Ovary (tissue), 9 donors: ENCODE results near the gene PAFAH1B1. TPM values are rescaled to one million over a fixed set of nuclear protein-coding genes. Genes with fewer than 3 reads are reported as not detected.

ENCODE experiments used
- DNase-seq, 5 donors: peaks; one replicate each; pipeline ENCODE4 v3.0.0-alpha.2; 2019 to 2020
- H3K27ac ChIP-seq, 2 donors: fragments of 200-600 bp; one replicate each; pipeline versions ENCODE4 v1.5.1 to v1.8.0; 2019 to 2022
- H3K27me3 ChIP-seq: fragments of 200-600 bp; one replicate; pipeline ENCODE4 v1.8.0; 2022
- H3K36me3 ChIP-seq: fragments of 200-600 bp; sonication (generic); one replicate; pipeline ENCODE4 v1.5.1; 2019
- H3K4me1 ChIP-seq: one replicate; pipeline ENCODE4 v1.8.1; 2013; ENCODE audit warnings: mild to moderate bottlenecking, moderate library complexity; ENCODE audit not compliant: insufficient read depth
- H3K4me3 ChIP-seq: fragments of 200-600 bp; sonication (generic); one replicate; pipeline ENCODE4 v1.5.1; 2017
- H3K9me3 ChIP-seq, 2 donors: fragments of 200-600 bp in 1 of 2; sonication (generic) in 1 of 2; one replicate each; pipeline versions ENCODE4 v1.5.1 to v1.8.1; 2013 to 2019; ENCODE audit warnings: mild to moderate bottlenecking in 1 of 2, moderate library complexity in 1 of 2
- EP300 ChIP-seq: sonication (generic); formaldehyde crosslinking; IDR thresholded peaks from one replicate; pipeline ENCODE4 v1.6.1; 2017; ENCODE audit warnings: antibody characterized with exemption
- POLR2A ChIP-seq: fragments of 450-650 bp; IDR thresholded peaks from one replicate; pipeline ENCODE4 v1.6.1; 2017; ENCODE audit warnings: antibody characterized with exemption, mild to moderate bottlenecking, moderate library complexity
- WGBS, 3 donors: extraction: QIAGEN DNeasy Blood & Tissue Kit in 1 of 3; methylation state at CpG; one replicate each; pipeline versions ENCODE4 v1.1.5 to v1.1.7; 2013 to 2017; 5-methylcytosine and 5-hydroxymethylcytosine counted together
- intact Hi-C, 4 donors: fragments of 100-400 bp; cut with DNase I; formaldehyde crosslinking; loops; one replicate each; pipeline versions ENCODE4 v1.11.0 to v1.15.1; 2022 to 2023
- polyA plus RNA-seq, 2 donors: library from polyadenylated mRNA; stranded (reverse); fragments of 200-250 nt in 1 of 2; fragments of 350-450 nt in 1 of 2; fragmentation: Illumina TruSeq in 1 of 2; extraction: RNeasy Lipid Tissue Mini Kit (QIAGEN cat#74804) in 1 of 2; gene quantifications; one replicate each; pipeline ENCODE4 v1.2.3, GENCODE V29; 2013 to 2014
- total RNA-seq, 7 donors: library from RNA; depleted of rRNA in 2 of 7; stranded (reverse); fragments of >200 nt in 2 of 7; fragmentation: NEBNext Ultra II Directional in 3 of 7; extraction: Animal tissue kit (Norgen Biotek cat#: 25700) in 3 of 7; gene quantifications; one replicate each; pipeline versions ENCODE4 v1.1.0 to v1.2.4, GENCODE V29; 2016 to 2023
- TF ChIP-seq, protein P1 (sequence below), 3 donors: fragments of 450-650 bp in 2 of 3; fragments of 200-600 bp in 1 of 3; IDR thresholded peaks; one replicate each; pipeline versions ENCODE4 v1.5.1 to v1.8.0; 2016 to 2022; ENCODE audit warnings: antibody characterized with exemption in 3 of 3, mild to moderate bottlenecking in 1 of 3
- donor health status: DM: no; HTN: no; CAD: no; lungs with moderate emphysema.
- donor health status: DM: no; HTN: no; CAD: no.
- donor health status: Bipolar disorder and iron deficiency.
- donor health status: DM: yes; HTN: yes; CAD: no.
- donor health status: DM: no; HTN: no; CAD: no.
- donor health status: DM: yes; HTN: yes; CAD: no.

PAFAH1B1 gene
- total and polyA plus RNA-seq, 9 donors: 36.5 to 125 (median 99.0) TPM

DNA sequence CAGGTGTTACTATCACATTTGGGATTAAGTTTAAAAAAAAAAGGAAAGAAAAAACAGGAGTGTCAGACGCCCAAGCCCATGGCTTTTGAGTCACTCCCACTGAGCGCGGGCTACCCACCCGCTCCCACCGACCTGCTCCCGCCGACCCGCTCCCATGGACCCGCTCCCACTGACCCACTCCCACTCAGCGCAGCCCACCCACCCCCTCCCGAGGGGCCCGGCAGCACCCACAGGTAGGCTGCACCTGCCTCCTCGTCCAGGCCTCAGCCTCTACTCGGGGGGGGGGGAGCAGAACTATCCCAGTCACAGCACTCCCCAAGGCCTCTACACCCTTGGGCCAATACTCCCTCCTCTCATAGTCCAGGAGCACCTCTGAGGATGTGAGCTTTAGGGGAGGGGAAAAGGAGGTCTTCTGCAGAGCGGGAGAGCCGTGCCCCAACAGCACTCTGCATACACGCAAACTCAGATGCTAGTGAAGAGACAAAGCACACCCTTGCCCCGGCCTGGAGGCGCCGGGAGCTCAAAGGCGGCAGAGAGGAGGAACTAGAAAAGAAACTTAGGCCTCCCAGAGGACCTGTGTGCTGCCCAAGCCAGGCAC lies 115.2 kb downstream of the PAFAH1B1 start:
- DNase-seq: peak in 2 of 5 donors; percentile 40 to 45
- intact Hi-C loops: loop anchor here in 1 of 4 donors (10.0 kb wide), 1 partner anchor 114 kb away; the partner anchor contains the start of gene PAFAH1B1
- Histone ChIP-seq H3K4me3 (no peak overlapping the region), H3K27ac (peak overlapping the region; percentile 29 to 33), H3K36me3 (no peaks in the 10 kb centered on the region), H3K4me1 (peaks cover 23% of the 10 kb centered on the region), H3K9me3 (no peaks in the 10 kb centered on the region), H3K27me3 (no peaks in the 10 kb centered on the region)
- TF ChIP-seq POLR2A: no peak
- no peak for TF ChIP-seq EP300
- TF ChIP-seq, protein P1, sequence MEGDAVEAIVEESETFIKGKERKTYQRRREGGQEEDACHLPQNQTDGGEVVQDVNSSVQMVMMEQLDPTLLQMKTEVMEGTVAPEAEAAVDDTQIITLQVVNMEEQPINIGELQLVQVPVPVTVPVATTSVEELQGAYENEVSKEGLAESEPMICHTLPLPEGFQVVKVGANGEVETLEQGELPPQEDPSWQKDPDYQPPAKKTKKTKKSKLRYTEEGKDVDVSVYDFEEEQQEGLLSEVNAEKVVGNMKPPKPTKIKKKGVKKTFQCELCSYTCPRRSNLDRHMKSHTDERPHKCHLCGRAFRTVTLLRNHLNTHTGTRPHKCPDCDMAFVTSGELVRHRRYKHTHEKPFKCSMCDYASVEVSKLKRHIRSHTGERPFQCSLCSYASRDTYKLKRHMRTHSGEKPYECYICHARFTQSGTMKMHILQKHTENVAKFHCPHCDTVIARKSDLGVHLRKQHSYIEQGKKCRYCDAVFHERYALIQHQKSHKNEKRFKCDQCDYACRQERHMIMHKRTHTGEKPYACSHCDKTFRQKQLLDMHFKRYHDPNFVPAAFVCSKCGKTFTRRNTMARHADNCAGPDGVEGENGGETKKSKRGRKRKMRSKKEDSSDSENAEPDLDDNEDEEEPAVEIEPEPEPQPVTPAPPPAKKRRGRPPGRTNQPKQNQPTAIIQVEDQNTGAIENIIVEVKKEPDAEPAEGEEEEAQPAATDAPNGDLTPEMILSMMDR (IDR thresholded peaks at IDR 0.05): no peak
- WGBS, 3 donors: 69 to 78% (median 71%) methylated on average over 21 of the region's 21 CpGs

DNA sequence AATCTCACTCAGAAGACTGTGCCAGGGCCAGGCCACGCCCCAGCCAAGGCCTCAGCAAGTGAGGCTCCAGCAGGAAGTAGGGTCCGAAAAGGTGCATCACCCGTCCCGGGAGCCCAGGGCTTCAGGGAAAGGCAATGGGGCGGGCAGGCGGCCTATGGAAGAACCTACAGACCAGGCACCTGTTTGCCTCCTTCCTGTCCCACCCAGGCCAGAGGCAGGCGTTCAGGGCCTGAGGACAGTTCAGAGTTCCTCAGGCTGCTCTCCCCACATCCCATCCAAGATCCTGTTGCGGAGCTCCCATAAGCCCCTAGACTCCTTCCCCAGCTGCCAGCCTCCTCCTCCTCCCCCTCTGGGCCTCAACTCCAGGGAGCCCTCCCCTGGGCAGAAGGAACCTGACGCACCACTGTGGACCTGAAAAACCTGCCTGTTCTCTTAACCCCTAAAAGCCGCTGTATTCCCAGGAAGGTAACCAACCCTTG lies 115.8 kb downstream of the PAFAH1B1 start:
- TF ChIP-seq EP300 (no peak), POLR2A (no peak)
- TF ChIP-seq, protein P1 (IDR thresholded peaks at IDR 0.05): no peak
- no peaks in the 10 kb centered on the region for H3K27me3 ChIP-seq
- H3K27ac ChIP-seq: no peak overlapping the region
- H3K9me3 ChIP-seq: no peaks in the 10 kb centered on the region
- intact Hi-C loops: loop anchor here in 1 of 4 donors (10.0 kb wide), 1 partner anchor 114 kb away; the partner anchor contains the start of gene PAFAH1B1
- no peaks in the 10 kb centered on the region for H3K36me3 ChIP-seq
- peak in 2 of 5 donors; percentile 35 to 52 for DNase-seq
- WGBS, 3 donors: 52 to 54% (median 54%) methylated on average over 7 to 10 of the region's 10 CpGs
- H3K4me3 ChIP-seq: no peak overlapping the region
- H3K4me1 ChIP-seq: peaks cover 23% of the 10 kb centered on the region

DNA sequence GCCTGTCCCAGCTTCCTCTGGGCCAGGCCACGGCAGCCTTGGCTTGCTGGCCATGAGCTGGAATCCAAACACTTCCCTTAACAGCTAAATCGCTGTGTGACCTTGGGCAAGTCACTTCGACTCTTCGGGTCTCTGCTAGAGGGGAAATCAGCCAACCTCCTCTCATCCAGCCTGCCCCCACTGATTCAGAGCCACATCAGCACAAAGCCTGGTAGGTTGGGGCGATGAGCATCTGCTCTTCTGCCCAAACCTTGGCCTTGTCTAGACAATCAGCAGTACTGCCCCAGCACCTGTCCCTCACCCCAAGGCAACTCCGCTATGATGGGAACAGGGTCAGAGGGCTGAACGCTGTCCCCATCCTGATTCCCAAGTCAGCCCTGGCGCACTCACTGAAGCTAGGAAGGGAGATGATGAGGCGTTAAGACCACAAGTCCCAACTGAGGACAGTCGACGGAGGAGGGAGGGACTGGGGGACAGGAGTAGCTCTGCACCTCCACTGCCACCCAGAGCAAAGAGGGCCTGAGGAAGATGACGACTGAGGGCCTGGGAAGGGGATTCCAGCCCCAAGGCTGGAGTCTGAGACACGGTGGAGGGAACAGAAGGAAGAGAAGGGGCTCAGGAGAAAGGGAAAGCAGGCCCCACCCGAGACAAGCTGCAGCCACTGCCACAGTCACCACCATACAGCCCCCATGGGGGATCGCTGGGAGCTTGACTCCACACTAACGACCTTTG lies 116.8 kb downstream of the PAFAH1B1 start:
- Histone ChIP-seq H3K4me1 (peaks cover 23% of the 10 kb centered on the region), H3K4me3 (peak overlapping the region; percentile 65), H3K27me3 (no peaks in the 10 kb centered on the region), H3K36me3 (no peaks in the 10 kb centered on the region), H3K9me3 (no peaks in the 10 kb centered on the region), H3K27ac (peak overlapping the region in 1 of 2 donors; percentile 42)
- no peak for DNase-seq
- no peak for TF ChIP-seq EP300
- no peak for TF ChIP-seq POLR2A
- TF ChIP-seq, protein P1 (IDR thresholded peaks at IDR 0.05): no peak
- intact Hi-C loops: no loop called here
- WGBS, 3 donors: 24 to 39% (median 28%) methylated on average over 16 of the region's 16 CpGs

DNA sequence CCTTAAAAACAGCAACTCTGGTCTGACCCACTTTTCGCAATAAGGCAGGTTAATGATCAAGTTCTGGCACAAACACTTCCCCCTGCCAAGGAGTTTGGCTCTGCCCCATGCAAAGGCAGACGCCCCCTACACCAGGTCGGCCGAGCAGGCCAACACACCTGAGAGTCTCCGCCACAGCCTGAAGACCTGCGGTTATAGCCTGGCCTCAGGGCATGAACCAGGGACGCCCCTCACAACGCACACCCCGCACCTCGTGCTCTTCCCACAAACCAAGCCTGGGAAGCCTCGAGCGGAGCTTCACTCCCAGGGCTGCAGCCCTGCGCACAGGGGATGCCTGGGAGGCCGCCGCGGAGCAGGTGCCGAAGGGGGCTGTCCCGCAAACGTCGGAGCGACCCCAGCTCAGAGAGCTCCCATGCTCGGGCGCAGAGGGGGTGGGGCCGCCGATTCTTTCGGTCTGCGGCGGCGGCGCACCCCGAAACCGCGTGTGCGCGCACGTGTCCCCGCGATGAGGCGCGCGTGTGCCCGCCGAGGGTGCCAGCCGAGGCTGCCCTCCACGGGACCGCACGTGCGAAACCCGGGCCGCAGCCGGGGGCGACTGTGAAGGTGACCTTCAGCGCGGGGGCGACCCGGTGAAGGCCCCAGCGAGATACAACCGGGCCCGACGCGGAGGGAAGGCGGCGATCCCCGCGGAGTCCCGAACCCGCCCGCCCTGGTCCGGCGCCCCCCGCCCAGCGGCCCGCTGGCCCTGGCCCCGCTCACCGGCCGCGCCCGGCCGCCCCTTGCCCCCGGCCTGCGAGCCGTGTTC lies 117.6 kb downstream of the PAFAH1B1 start:
- TF ChIP-seq POLR2A (no peak), EP300 (no peak)
- Histone ChIP-seq H3K4me3 (peak overlapping the region; percentile 65), H3K36me3 (no peaks in the 10 kb centered on the region), H3K27me3 (no peaks in the 10 kb centered on the region), H3K4me1 (peaks cover 23% of the 10 kb centered on the region), H3K27ac (peak overlapping the region in 1 of 2 donors; percentile 42), H3K9me3 (no peaks in the 10 kb centered on the region)
- 1% methylated on average over 39 to 82 of the region's 82 CpGs for WGBS, 3 donors
- intact Hi-C loops: no loop called here
- DNase-seq: peak in 2 of 5 donors; percentile 52 to 53
